Activated T-helper 1 cell treated with anti-CD3 and anti-CD28 coated beads, Interleukin-12 subunit alpha, Interleukin-12 subunit beta, Interleukin-2, Interleukin-4 antibody, amounts not matched to agents 30 ng/mL and 10 ng/mL and 1 ng/mL, durations not matched to agents 14 hours and 24 hours and 36 hours (primary cell): Measurements from ENCODE around the gene STEAP4. TPM values are rescaled to one million over a fixed set of nuclear protein-coding genes. Genes with fewer than 3 reads are reported as not detected.

Experiments used
- DNase-seq: peaks from one replicate; pipeline ENCODE4 v3.0.0; 2021; ENCODE audit warnings: low spot score
- H3K27ac Mint-ChIP-seq: one replicate; pipeline ENCODE4 v1.8.0; 2021; ENCODE audit warnings: mild to moderate bottlenecking, mixed read lengths
- H3K27me3 Mint-ChIP-seq: one replicate; pipeline ENCODE4 v1.8.0; 2022; ENCODE audit warnings: mild to moderate bottlenecking, moderate library complexity, mixed read lengths; ENCODE audit not compliant: insufficient read depth
- H3K36me3 Mint-ChIP-seq: one replicate; pipeline ENCODE4 v1.8.0; 2021; ENCODE audit warnings: low read depth, mixed read lengths
- H3K4me1 Mint-ChIP-seq: one replicate; pipeline ENCODE4 v1.8.0; 2021; ENCODE audit warnings: low read depth, mixed read lengths
- H3K4me3 Mint-ChIP-seq: one replicate; pipeline ENCODE4 v1.8.0; 2021; ENCODE audit warnings: mild to moderate bottlenecking, moderate library complexity, mixed read lengths
- H3K9me3 Mint-ChIP-seq: one replicate; pipeline ENCODE4 v1.8.0; 2021; ENCODE audit warnings: mixed read lengths
- intact Hi-C: fragments of 100-400 bp; cut with micrococcal nuclease; formaldehyde crosslinking; loops from one replicate; pipeline ENCODE4 v1.15.1; 2024
- total RNA-seq: library from RNA; stranded (reverse); gene quantifications from 2 replicates; pipeline ENCODE4 v1.2.3, GENCODE V29; 2022

The STEAP4 gene
- total RNA-seq, 1 donor from 2014 or later, result 0.99 TPM

DNA sequence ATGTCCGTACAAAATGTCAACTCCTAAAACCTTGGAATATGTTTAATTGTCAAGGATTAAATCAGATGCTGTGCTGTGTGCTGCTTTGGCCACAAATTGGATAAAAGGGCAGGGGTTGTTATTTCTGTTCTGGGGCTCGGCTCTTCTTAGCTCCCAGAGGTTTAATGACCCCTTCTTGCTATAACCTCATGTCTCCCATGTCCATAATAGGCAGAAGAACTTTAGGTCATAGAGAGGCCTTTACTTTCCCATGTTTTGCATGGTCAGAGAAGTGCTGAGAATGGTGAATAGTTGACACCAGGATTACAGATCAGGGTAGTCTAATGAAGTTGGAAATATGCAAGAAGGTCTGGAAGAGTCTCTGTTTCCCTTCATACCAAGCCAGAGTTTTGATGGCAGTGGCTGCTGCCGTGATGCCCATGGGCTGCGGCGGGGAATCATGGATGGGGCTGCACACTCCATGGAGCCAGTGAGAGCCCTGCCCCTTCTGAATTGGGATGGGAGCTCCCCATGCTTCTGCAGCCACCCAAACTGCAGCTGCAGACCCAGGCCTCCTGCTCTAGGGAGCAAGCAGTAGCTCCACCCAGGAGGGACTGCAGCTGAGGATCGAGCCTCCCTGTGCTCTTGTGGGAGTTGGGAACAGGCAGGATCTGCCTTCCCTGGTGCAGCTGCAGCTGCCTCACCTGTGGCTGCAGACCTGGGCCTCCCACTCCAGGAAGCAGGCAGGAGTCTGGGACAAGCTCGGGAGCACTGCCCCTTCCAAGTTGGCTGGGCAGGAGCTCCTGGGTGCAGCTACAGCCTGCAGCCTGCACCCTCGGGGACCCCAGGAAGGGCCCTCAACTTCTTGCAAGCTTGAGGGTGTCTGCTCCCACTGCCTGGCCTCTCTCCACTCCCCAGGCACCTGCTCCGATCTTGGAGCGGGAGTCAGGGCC, 23.1 kb upstream of the STEAP4 start:
- no peak for DNase-seq
- no peaks in the 10 kb centered on the region for H3K36me3 Mint-ChIP-seq
- H3K27me3 Mint-ChIP-seq, result no peaks in the 10 kb centered on the region
- H3K4me1 Mint-ChIP-seq, result no peaks in the 10 kb centered on the region
- no peaks in the 10 kb centered on the region for H3K9me3 Mint-ChIP-seq
- no peak overlapping the region for H3K4me3 Mint-ChIP-seq
- no peak overlapping the region for H3K27ac Mint-ChIP-seq
- intact Hi-C loops, result no loop called here

- H3K4me3 Mint-ChIP-seq, result no peak overlapping the region
- H3K27me3 Mint-ChIP-seq, result no peaks in the 10 kb centered on the region
- no peaks in the 10 kb centered on the region for H3K4me1 Mint-ChIP-seq
- H3K36me3 Mint-ChIP-seq, result no peaks in the 10 kb centered on the region
- intact Hi-C loops, result no loop called here
- no peak for DNase-seq
- no peaks in the 10 kb centered on the region for H3K9me3 Mint-ChIP-seq
- no peak overlapping the region for H3K27ac Mint-ChIP-seq
Observed at GRCh38 chr7:88328787-88329186, 22.1 kb upstream of the STEAP4 start.

GRCh38 chr7:88324699-88325098, 18.0 kb upstream of the STEAP4 start:
- no peaks in the 10 kb centered on the region for H3K4me1 Mint-ChIP-seq
- no peaks in the 10 kb centered on the region for H3K9me3 Mint-ChIP-seq
- H3K27ac Mint-ChIP-seq, result peak overlapping the region; percentile 47
- no peak overlapping the region for H3K4me3 Mint-ChIP-seq
- intact Hi-C loops, result no loop called here
- no peaks in the 10 kb centered on the region for H3K27me3 Mint-ChIP-seq
- DNase-seq, result no peak
- H3K36me3 Mint-ChIP-seq, result no peaks in the 10 kb centered on the region

DNA sequence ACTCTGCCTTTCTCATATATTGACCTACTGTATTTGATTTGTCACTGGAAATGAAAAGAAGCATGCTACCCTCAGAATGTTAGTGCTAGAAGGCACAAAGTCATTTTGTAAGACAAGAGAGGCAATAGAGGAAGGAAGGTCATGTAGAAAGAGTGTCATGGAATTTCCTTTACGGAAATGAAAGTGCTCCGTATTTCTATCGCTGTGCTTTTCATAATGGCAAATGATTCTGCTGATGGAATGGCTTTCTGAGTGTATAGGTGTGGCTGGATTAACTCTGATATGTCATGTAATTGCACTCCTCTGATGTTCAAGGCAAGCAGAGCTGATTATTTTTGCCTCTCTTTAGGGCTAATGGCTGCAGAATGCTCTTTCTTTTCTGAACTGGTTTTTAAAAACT, 15.5 kb upstream of the STEAP4 start:
- no peak overlapping the region for H3K4me3 Mint-ChIP-seq
- no peaks in the 10 kb centered on the region for H3K9me3 Mint-ChIP-seq
- intact Hi-C loops, result loop anchor here (1.0 kb wide), 1 partner anchor 33 kb away; no protein-coding TSS in a partner anchor
- H3K4me1 Mint-ChIP-seq, result no peaks in the 10 kb centered on the region
- no peak for DNase-seq
- peaks cover 3% of the 10 kb centered on the region for H3K27me3 Mint-ChIP-seq
- H3K27ac Mint-ChIP-seq, result no peak overlapping the region
- no peaks in the 10 kb centered on the region for H3K36me3 Mint-ChIP-seq

- H3K4me1 Mint-ChIP-seq, result no peaks in the 10 kb centered on the region
Observed at GRCh38 chr7:88321694-88322093, 15.0 kb upstream of the STEAP4 start.

GRCh38 chr7:88318196-88318595, 11.5 kb upstream of the STEAP4 start:
- H3K27ac Mint-ChIP-seq, result no peak overlapping the region
- no peaks in the 10 kb centered on the region for H3K9me3 Mint-ChIP-seq
- intact Hi-C loops, result no loop called here
- H3K4me3 Mint-ChIP-seq, result no peak overlapping the region
- no peaks in the 10 kb centered on the region for H3K4me1 Mint-ChIP-seq
- H3K36me3 Mint-ChIP-seq, result no peaks in the 10 kb centered on the region
- no peak for DNase-seq
- peaks cover 4% of the 10 kb centered on the region for H3K27me3 Mint-ChIP-seq

More at GRCh38 chr7:88321694-88322093, 15.0 kb upstream of the STEAP4 start:
- intact Hi-C loops, result loop anchor here (1.0 kb wide), 1 partner anchor 34 kb away; no protein-coding TSS in a partner anchor
- Mint-ChIP-seq H3K27ac (no peak overlapping the region), H3K9me3 (no peaks in the 10 kb centered on the region), H3K4me3 (no peak overlapping the region), H3K36me3 (no peaks in the 10 kb centered on the region), H3K27me3 (peaks cover 3% of the 10 kb centered on the region)
- no peak for DNase-seq

DNA sequence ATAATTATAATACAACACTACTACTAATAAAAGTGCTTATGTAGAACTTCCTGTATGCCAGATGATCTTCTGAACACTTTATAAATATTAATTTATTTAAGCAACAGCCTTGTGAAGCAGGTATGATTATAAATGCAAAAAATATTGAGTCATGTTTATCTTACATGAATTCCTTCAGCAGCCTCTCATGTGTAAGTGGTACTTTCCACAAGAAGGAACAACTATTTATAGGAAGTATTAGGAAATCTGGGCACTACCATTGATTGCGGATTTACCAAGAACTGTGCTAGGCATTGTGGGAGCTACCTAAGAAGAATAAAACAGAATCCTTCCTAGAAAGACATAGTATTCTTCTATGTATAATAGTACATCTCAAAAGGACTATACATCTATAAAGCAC, 10.7 kb upstream of the STEAP4 start:
- intact Hi-C loops, result no loop called here
- Mint-ChIP-seq H3K27me3 (peaks cover 4% of the 10 kb centered on the region), H3K4me1 (no peaks in the 10 kb centered on the region), H3K36me3 (no peaks in the 10 kb centered on the region), H3K9me3 (no peaks in the 10 kb centered on the region), H3K4me3 (no peak overlapping the region), H3K27ac (no peak overlapping the region)
- no peak for DNase-seq

DNA sequence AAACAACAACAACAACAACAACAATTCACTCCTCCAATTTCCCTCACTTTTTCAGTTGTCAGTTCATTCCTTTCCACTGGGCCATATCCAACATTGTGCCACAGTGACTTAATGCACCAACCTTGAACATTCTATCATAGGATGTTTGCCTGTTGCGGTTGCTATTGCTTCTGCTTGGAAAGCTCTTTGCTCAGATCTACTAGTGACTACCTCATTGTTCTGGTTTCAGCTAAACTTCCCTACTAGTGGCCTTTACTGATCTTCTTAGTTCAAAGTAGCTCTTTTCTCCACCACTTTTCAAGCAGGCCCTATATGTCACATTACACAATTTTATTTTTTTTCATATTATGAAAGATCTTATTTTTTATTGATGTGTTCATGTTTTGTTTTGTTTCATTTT, 9.8 kb upstream of the STEAP4 start:
- Mint-ChIP-seq H3K4me3 (no peak overlapping the region), H3K9me3 (no peaks in the 10 kb centered on the region), H3K27me3 (peaks cover 4% of the 10 kb centered on the region), H3K4me1 (no peaks in the 10 kb centered on the region), H3K27ac (no peak overlapping the region), H3K36me3 (no peaks in the 10 kb centered on the region)
- intact Hi-C loops, result no loop called here
- no peak for DNase-seq

DNA sequence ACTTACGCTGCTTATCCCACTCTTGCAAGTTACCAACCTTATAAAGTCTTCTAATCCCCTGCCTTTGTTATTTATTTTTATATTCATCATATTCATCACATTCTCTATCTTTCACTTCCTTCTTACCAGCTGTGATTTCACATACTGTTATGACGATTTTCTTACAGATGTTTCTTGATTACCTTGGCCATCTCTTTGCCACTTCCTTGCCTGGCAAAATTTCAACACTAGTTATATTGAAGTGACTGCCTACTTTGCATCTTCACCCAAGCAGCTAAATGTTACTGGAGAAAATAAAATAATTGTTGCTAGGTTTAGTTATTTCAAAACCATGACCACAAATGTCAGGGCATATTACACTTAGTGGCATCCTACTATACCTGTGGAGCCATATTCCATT, 8.8 kb upstream of the STEAP4 start:
- H3K4me3 Mint-ChIP-seq, result no peak overlapping the region
- H3K4me1 Mint-ChIP-seq, result no peaks in the 10 kb centered on the region
- H3K27me3 Mint-ChIP-seq, result peaks cover 4% of the 10 kb centered on the region
- no peak overlapping the region for H3K27ac Mint-ChIP-seq
- no peak for DNase-seq
- intact Hi-C loops, result no loop called here
- H3K9me3 Mint-ChIP-seq, result no peaks in the 10 kb centered on the region
- no peaks in the 10 kb centered on the region for H3K36me3 Mint-ChIP-seq

DNA sequence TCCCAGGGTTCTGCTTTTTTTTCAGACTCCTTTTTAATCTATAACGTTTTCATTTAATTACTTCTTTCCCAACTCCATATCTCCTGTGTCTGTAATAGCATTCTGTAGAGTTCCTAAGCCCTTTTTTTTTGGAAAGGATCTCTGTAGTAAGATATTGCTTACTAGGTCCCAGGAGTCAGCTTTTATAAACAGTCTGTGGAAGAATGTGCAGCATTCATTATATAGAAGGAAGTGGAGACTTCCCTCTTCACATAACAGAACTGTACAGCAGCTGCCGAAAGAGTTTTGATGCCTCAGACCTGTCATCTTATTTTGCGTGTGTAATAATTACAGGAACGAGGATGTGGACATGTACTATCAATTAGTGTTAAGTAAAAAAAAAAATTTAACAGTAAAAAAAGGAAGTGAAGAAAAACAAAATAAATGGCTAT, 7.4 kb upstream of the STEAP4 start:
- H3K4me1 Mint-ChIP-seq, result no peaks in the 10 kb centered on the region
- intact Hi-C loops, result no loop called here
- H3K36me3 Mint-ChIP-seq, result no peaks in the 10 kb centered on the region
- no peak overlapping the region for H3K4me3 Mint-ChIP-seq
- DNase-seq, result no peak
- no peaks in the 10 kb centered on the region for H3K9me3 Mint-ChIP-seq
- H3K27ac Mint-ChIP-seq, result no peak overlapping the region
- peaks cover 4% of the 10 kb centered on the region for H3K27me3 Mint-ChIP-seq

DNA sequence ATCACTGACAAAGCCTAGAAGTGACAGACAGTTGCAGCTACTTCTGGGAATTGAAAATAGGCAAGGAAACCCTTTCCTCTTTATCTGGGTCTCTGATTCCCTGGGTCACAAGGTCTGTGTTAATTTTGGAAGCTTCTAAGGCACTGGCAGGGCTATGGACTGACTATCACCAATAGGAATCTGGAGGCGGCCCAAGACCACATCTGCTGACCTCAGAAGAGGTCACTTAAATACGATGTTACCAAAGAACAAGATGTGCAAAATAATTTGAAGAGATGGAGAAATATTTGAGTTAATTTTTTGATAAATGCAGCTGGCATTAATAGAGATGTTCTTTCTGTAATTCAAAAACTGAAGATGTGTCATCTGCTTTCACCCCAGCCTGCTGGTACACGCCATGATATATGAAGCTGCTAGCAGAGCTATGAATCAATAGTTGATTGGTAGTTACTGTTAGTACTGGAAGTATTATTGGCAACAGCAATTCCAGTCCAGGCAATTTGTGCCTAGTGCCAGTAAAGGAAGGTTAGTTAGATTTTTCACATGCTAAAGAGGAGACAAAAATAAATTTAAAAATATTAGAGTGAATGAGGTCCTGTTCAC, 5.5 kb upstream of the STEAP4 start:
- H3K4me1 Mint-ChIP-seq, result no peaks in the 10 kb centered on the region
- peaks cover 2% of the 10 kb centered on the region for H3K27me3 Mint-ChIP-seq
- no peak overlapping the region for H3K4me3 Mint-ChIP-seq
- no peak for DNase-seq
- no peaks in the 10 kb centered on the region for H3K9me3 Mint-ChIP-seq
- no peak overlapping the region for H3K27ac Mint-ChIP-seq
- intact Hi-C loops, result no loop called here
- H3K36me3 Mint-ChIP-seq, result no peaks in the 10 kb centered on the region

DNA sequence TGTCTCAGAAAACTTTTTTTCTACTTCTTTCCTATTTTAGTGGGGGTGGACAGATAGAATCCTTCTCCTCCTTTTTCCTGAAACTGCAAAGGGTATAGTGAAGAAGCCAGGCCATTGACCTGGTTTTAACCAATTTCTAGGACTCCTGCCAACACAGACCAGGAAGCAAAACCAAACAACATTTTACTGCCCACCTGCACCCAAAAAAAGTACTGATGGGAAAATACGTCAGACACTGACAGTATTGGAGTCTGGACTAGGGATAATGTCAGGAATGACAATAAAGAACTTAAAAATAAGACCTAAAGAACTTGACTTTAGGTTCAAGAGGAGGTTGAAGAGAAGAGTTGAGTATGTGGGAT, 5.0 kb upstream of the STEAP4 start:
- Mint-ChIP-seq H3K9me3 (no peaks in the 10 kb centered on the region), H3K4me3 (no peak overlapping the region), H3K27me3 (peaks cover 7% of the 10 kb centered on the region), H3K27ac (no peak overlapping the region), H3K4me1 (peaks cover 3% of the 10 kb centered on the region), H3K36me3 (no peaks in the 10 kb centered on the region)
- intact Hi-C loops, result no loop called here
- no peak for DNase-seq

DNA sequence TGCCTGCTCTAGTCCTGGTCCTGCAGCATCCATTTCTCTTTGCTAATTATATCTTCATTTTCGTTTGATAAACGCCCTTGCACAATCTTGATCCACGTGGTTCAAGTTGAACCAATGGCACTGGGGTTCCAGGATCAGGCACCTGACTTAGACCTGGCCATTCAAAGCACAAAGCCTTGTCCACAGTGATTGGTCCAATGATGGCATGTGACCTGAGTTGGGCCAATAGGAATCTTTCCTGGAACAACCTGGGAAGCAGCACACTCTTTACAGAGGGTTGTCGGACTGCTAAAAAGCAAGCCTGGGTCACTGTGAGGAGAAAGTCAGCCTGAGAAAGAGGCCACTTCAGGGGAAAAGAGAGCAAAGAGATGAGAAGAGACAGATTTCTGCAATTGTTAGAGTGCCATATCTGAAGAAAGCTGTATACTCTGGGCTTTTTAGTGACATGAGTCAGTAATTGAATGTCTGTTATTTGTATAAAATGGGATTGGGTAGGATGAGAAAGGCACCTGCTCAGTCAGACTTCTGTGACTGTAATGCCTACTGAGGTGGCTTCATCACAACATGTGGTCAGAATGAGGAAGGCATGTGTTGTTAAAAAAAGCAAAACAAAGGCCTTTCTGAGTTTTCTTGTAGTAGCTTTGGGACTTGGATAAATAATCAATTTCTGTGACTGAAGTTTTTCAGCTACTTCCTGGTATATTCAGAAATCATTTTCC, 4.4 kb upstream of the STEAP4 start:
- no peak for DNase-seq
- H3K36me3 Mint-ChIP-seq, result no peaks in the 10 kb centered on the region
- intact Hi-C loops, result no loop called here
- H3K4me1 Mint-ChIP-seq, result peaks cover 7% of the 10 kb centered on the region
- no peaks in the 10 kb centered on the region for H3K9me3 Mint-ChIP-seq
- no peak overlapping the region for H3K27ac Mint-ChIP-seq
- H3K4me3 Mint-ChIP-seq, result no peak overlapping the region
- H3K27me3 Mint-ChIP-seq, result peaks cover 12% of the 10 kb centered on the region
